HEK293T (cell line): Measurements from ENCODE around the gene CTDSPL.

Source experiments
- ARNT ChIP-seq: fragments of 450-650 bp; IDR thresholded peaks from 2 replicates; pipeline ENCODE4 v1.6.1; 2017; ENCODE audit warnings: mild to moderate bottlenecking
- BHLHE40 ChIP-seq: fragments of 450-650 bp; IDR thresholded peaks from 2 replicates; pipeline ENCODE4 v1.6.1; 2016; ENCODE audit warnings: mild to moderate bottlenecking, moderate library complexity, borderline replicate concordance
- CTBP1 ChIP-seq: fragments of 450-650 bp; IDR thresholded peaks from 2 replicates; pipeline ENCODE4 v1.6.1; 2016; ENCODE audit warnings: borderline replicate concordance
- ELF4 ChIP-seq: fragments of 450-650 bp; IDR thresholded peaks from 2 replicates; pipeline ENCODE4 v1.6.1; 2017; ENCODE audit warnings: antibody characterized with exemption
- FOXA1 ChIP-seq: fragments of 450-650 bp; IDR thresholded peaks from 2 replicates; pipeline ENCODE4 v1.6.1; 2016; ENCODE audit warnings: mild to moderate bottlenecking
- FOXK2 ChIP-seq: fragments of 450-650 bp; IDR thresholded peaks from 2 replicates; pipeline ENCODE4 v1.6.1; 2016; ENCODE audit warnings: mild to moderate bottlenecking
- FOXM1 ChIP-seq: fragments of 450-650 bp; IDR thresholded peaks from 2 replicates; pipeline ENCODE4 v1.6.1; 2017; ENCODE audit warnings: mild to moderate bottlenecking, borderline replicate concordance
- HDGF ChIP-seq: fragments of 450-650 bp; IDR thresholded peaks from 2 replicates; pipeline ENCODE4 v1.6.1; 2017; ENCODE audit warnings: antibody characterized with exemption, borderline replicate concordance
- L3MBTL2 ChIP-seq: fragments of 450-650 bp; conservative IDR thresholded peaks from 2 replicates; pipeline ENCODE4 v1.6.1; 2016; ENCODE audit warnings: mild to moderate bottlenecking
- LEF1 ChIP-seq: fragments of 450-650 bp; IDR thresholded peaks from 2 replicates; pipeline ENCODE4 v1.6.1; 2017; ENCODE audit warnings: mild to moderate bottlenecking, borderline replicate concordance
- NFRKB ChIP-seq: fragments of 450-650 bp; IDR thresholded peaks from 2 replicates; pipeline ENCODE4 v1.6.1; 2016; ENCODE audit warnings: mild to moderate bottlenecking, moderate library complexity
- SP1 ChIP-seq: fragments of 450-650 bp; IDR thresholded peaks from 2 replicates; pipeline ENCODE4 v1.6.1; 2017
- SUZ12 ChIP-seq: fragments of 450-650 bp; IDR thresholded peaks from 2 replicates; pipeline ENCODE4 v1.6.1; 2016; ENCODE audit warnings: mild to moderate bottlenecking
- ZNF384 ChIP-seq: fragments of 450-650 bp; IDR thresholded peaks from 2 replicates; pipeline ENCODE4 v1.6.1; 2016

DNA sequence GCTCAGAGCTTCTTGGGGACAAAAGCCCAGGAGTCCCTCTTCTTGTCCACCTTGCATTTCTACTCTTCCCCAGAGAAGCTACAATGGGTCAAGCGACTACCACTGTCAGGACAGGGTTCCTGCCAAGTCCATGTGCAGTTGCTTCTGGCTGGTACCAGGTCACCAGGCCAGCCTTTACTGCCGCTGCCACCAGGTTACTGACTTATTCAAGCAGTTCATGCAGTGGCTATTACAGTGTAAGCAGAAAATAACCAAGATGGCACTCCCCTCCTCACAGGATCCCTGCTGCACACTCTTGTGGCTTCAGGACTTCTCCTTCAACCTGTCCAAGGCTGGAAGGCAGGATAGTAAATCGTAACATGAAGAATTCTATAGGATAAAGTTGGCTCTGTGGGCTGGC is 42.1 kb downstream of the CTDSPL start:
- TF ChIP-seq FOXK2: no peak
- TF ChIP-seq HDGF: no peak
- TF ChIP-seq FOXA1: no peak
- no peak for TF ChIP-seq ARNT
- TF ChIP-seq SP1: no peak
- TF ChIP-seq BHLHE40: no peak
- no peak for TF ChIP-seq ZNF384
- no peak for TF ChIP-seq ELF4
- TF ChIP-seq FOXM1: no peak
- no peak for TF ChIP-seq NFRKB
- TF ChIP-seq LEF1: no peak
- TF ChIP-seq L3MBTL2: no peak
- TF ChIP-seq CTBP1: no peak
- TF ChIP-seq SUZ12: no peak
